Stimulated activated CD4-positive, alpha-beta T cell treated with anti-CD3 and anti-CD28 coated beads, Interleukin-1b, Interleukin-23, amount 100 ng/mL, for 4 hours (primary cell): ENCODE results near the gene INPP5A.
"Not testable (repeated sequence)": the region's sequence is repeated elsewhere in the genome, so short reads cannot be mapped to it uniquely, and the experiment has no call there.

ENCODE experiments used
- DNase-seq, 2 donors: peaks; one replicate each; pipeline ENCODE4 v3.0.0-alpha.2; 2020; ENCODE audit warnings: low read depth in 2 of 2

The INPP5A gene

DNA sequence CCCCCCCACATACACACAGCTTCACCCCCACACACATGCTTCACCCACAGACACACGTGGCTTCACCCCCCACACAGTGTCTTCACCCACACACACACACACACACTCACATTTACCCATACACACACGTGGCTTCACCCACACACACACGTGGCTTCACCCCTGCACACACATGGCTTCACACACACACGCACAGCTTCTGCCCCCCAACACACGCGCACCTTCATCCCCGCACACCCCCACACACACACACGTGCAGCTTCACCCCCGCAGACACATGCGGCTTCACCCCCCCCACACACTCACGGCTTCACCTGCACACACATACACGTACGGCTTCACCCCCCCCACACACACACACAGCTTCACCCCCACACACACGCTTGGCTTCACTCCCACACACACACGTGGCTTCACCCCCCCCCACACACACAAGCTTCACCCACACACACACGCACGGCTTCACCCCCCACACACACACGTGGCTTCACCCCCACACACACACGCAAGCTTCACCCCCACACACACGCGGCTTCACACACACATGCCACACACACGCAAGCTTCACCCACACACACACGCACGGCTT, 165.9 kb downstream of the INPP5A start:
- DNase-seq: no peak

DNA sequence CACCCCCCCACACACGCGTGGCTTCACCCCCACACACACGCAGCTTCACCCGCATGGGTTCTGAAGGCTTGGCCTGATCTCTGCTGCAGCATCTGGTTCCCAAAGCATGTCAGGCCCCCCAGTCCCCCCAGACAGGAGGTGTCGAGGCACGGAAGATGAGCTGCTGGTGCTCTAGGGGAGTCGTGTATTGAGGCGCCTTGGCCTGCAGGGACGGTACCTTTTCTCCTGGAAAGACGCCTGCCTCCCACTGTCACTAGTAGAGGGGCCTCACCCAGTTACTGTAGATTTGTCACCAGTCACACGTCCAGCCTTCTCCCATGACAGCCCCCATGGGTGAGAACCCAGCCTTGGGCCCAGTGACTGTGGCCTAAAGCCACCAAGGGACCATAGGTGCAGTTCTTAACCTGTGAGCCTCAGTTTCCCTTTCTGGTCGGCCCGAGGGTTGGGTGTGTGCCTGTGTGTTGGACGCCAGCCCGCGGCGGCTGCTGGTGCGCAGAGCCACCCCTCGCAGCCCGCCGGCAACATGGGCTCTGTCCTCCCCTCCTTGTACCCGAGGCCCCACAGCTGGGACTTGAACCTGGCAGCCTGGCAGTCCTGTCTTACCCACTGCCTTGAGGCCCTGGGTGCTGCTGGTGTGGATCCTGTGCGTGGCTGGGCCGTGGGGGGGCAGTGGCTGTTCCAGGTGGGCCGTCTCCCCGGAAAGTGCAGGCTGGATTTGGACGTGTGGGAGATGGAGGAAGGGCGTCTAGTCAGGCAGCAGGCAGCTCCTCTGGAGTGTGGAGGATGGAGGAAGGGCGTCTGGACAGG, 166.6 kb downstream of the INPP5A start:
- DNase-seq: no peak

DNA sequence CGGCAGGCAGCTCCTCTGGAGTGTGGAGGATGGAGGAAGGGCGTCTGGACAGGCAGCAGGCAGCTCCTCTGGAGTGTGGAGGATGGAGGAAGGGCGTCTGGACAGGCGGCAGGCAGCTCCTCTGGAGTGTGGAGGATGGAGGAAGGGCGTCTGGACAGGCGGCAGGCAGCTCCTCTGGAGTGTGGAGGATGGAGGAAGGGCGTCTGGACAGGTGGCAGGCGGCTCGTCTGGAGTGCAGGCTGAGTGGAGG, 167.2 kb downstream of the INPP5A start:
- not testable (repeated sequence) for DNase-seq

DNA sequence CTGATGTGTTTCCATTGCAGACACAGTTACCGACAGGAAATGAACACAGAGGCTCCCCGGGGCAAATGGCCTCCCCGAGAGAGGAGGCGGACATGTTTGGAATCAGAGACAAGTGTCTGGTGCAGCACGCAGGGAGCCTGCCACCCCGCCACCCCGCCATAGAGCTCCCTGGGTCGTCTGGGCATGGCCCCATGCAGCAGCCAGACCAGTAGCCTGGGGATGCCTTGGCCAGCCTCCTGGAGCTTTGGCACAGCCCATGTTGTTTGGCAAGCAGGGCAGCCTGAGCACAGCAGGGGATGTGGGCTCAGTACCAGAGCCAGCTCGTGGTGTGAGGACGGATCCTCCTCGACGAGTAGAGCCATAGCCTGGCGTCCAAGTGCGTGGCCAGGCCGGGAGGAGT, 167.6 kb downstream of the INPP5A start:
- no peak for DNase-seq

DNA sequence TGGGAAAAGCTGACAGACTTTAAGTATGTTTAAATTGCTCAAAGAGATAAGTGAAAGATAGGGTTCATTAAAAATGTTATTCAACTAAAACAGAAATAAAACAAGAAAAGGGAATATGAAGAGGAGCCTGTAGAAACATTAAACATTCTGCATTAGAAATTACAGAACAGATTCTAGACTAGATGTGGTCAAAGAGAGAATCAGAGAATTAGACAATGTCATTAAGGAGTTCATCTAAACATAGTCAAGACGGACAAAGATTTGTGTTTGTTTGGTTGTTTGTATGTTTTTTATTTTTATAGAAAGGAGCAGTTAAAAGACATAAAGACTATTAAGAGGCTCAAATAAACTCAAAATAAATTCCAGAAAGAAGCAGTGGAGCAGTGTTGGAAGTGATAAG, 168.4 kb downstream of the INPP5A start:
- DNase-seq: no peak

DNA sequence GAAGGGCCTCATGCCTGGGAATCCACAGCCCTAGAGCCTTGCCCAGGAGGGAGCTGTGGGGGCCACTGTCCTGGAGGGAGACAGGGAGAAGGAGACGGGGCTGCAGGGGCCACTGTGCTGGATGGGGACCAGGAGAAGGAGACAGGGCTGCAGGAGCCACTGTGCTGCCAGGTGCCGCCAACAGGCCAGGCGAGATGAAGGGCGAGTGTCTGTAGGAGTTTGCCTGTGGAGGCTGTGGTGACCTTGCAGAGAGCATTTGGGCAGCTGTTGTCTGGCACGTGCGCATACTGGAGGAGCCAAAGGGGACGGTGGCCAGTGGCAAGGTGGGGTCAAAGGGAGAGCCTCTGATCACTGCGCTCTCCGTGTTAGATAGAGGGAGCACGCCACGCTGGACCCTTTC, 169.1 kb downstream of the INPP5A start:
- DNase-seq: no peak

DNA sequence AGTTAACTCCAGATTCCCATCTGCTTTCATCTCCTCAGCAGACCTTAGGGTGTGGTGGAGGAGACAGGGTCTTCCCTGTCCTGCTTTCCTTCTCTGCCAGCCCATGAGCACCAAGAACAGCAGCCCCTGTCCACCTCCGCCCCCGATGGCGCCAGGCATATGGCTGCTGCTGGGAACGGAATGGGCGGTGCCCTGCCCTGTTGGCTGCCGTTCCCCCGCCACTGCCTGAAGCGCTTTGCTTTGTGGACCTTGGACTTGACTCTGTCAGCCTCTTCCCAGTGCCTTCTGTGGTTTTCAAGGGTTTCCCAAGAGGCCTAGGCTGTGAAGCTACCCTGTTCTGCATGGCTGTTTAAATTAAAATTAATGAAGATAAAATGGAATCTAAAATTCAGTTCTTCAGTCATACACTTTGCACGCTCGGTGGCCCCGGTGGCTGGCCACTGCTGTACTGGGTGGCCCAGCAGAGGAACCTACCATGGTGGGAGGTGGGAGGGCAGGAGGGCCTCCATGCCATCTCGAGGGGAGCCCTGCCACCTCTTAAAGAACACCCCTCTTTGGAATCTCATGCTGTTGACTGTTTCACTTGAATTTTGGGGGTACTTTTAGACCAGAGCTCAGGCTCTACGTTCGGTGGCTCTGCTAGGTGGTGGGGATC, 169.7 kb downstream of the INPP5A start:
- DNase-seq: no peak

DNA sequence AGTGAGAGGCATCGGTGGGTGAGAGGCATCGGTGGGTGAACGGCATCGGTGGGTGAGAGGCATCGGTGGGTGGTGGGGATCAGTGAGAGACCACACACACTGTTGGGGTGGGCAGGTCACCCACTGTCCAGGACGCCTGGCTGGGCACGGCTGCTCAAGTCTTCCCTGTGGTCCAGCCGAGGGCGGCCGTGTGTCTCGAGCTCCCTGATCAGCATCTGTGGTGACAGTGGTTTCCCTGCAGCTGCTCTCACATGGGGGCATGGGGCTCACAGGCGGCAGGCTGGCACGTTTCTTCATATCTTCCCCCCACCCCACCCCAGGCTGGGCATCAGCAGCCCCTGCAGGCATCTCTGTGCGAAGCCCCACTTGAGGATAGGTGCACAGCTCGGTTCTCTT, 170.2 kb downstream of the INPP5A start:
- no peak for DNase-seq

DNA sequence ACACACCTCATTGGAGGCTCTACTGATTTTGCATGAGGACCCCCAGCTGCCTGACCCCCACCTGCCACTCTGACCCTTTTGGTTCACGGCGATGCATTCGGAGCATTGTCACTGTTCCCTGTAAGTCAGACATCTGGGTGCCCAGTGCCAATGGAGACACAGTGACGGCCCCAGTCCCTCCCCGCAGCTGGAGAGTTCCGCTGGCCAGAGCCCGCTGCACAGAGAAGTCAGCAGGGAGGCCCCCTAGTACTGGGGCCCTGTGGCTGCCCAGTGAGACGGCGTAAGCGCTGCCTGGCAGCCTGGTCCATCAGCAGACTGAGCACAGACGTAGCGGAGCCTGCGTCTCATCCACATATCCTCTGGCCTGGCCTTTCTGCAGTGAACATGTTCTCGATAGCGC, 170.9 kb downstream of the INPP5A start:
- DNase-seq: no peak

DNA sequence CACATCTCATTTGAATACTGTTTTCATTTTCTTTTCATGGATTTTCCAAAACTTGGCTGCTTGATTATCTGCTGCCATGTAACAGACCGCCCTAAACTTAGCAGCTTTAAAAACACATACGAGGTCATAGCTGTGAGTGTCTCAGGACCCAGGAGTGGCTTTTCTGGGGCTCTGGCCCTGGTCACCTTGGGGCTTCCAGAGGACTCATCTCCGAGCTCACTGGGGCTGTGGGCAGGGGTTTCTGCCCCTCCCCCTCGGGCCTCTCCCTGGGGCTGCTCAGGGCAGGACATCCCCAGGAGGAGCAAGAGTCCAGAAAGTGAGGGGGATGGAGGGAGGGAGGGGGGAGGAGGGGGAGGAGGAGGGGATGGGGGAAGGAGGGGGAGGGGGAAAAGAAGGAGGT, 171.3 kb downstream of the INPP5A start:
- DNase-seq: no peak

DNA sequence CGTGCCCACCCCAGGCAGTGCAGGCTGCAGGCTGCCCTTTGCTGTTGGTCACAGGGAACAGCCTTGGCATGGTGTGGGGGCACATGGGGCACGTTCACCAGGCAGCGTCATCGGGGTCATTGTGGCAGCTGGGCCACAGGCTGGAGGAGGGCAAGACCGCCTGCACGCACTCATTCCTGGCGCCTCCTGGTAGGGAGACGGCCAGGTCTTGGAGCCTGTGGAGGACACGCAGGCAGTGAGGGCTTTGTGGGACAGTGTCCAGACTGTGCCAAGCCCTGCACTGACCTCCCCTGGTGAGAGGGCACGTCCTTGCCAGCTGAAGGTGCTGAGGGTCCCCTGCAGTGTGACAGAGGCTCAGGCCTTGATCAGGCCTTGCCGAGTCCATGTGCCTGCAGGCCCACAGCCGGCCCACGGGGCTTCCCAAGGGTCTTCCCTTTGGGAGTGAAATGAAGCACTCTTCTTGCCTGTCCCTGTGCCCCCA, 171.9 kb downstream of the INPP5A start:
- no peak for DNase-seq

DNA sequence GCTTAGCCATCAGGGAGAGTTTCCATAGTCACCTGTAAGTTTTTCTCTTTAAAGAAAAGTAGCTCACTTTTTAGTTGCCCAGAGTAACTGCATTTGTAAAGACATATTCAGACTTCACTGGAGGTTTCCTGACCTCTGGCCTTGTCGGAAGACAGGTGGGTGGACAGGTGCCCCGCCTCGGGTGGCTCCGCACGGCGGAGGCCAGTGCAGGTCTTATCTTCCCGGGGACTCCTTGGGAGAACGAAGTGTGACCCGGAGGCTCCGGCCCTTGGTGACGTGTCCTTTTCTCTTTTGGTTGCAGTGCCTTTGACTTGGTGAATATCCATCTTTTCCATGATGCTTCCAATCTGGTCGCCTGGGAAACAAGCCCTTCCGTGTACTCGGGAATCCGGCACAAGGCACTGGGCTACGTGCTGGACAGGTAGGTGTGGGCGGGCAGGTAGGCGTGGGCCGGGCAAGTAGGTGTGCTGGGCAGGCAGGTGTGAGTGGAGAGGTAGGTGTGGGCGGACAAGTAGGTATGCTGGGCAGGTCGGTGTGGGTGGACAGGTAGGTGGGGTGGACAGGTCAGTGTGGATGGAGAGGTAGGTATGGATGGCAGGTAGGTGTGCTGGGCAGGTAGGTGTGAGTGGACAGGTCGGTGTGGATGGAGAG, 172.6 kb downstream of the INPP5A start:
- DNase-seq: no peak

DNA sequence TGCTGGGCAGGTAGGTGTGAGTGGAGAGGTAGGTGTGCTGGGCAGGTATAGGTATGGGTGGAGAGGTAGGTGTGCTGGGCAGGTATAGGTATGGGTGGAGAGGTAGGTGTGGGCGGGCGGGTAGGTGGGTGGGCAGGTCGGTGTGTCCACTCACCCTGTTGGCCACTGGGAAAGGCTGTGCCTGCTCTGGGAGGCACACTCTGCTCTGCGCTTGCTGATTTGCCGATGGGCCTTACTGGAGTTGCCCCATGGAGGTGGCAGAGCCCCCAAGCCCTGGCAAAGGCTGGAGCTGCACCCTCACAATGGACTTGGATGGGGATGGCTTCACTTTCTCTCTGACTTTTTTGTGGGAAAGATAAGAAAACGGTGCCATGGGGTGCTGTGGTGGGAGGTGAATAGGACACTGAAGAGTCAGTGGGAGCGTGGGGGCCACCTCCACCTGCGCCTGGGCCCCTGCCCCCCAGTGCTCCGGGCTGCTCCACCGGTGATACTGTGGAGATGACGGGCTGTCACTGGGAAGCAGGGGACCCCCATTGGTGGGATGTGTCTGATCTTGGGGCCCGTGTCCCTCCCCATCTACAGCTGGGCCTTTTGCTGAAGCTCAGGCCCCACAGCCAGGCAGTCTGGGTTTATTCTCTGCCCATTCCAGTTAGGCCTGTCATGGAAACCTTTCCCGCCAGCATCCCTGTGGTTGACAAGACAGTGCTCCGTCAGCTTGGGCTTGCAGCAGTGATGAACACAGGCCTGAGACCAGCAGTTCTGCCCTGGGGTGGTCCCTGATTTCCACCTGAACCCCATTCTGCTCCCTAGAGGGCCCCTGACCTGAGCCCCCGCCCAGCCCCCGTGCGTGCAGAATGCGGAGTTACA, 173.4 kb downstream of the INPP5A start:
- no peak for DNase-seq

DNA sequence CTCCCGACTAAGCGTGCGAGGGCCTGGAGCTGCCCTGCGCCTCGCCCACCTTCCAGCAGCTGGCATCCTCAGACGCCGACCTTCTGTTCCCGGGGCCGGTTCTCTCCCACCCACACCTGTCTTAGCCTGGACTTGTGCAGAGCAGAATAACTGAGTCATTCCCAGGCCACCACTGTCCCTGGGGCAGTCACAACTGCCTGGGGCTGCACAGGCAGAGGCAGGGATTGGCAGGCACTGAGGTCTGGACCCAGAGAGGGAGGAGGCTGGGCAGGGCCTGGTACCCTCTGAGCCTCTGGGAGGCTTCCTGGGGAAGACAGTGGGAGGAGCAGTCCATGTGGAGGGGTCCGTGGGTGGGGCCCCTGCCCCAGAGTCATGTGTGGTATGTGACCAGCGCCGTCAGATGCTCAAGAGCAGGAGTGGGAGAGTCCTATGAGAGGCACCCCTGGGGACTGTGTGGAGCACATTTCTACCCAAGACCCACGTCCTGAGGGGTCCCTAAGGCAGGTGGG, 174.1 kb downstream of the INPP5A start:
- no peak for DNase-seq

DNA sequence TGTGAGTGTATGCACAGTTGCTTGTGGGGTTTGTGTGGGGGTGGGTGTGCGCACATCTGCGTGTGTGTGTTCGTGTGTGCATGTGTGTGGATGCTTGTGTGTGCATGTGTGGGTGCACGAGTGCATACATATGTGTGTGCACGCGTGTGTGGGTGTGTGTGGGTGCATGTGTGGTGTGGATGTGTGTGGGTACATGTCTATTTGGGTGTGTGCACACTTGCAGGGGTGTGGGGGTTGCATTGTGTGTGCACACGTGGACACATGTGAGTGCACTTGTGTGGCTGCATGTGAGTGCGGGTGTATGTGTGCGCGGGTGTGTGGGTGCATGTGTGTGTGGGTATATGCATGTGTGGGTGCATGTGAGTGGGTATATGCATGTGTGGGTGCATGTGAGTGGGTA, 174.7 kb downstream of the INPP5A start:
- no peak for DNase-seq

DNA sequence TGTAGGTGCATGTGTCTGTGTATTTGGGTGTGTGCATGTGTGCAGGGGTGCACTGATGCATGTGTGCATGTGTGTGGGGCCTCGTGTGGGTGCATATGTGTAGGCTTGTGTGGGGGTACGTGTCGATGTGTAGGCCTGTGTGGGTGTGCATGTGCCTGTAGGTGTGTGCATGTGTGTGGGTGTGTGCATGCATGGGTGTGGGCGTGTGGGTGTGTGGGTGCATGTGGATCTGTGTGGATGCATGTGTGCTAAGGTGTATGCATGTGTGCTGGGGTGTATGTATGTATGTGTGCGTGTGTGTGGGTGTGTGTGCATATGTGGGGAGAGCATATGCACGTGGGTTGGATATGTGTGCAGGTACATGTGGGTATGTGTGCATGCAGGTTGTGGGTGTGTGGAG, 175.2 kb downstream of the INPP5A start:
- no peak for DNase-seq

DNA sequence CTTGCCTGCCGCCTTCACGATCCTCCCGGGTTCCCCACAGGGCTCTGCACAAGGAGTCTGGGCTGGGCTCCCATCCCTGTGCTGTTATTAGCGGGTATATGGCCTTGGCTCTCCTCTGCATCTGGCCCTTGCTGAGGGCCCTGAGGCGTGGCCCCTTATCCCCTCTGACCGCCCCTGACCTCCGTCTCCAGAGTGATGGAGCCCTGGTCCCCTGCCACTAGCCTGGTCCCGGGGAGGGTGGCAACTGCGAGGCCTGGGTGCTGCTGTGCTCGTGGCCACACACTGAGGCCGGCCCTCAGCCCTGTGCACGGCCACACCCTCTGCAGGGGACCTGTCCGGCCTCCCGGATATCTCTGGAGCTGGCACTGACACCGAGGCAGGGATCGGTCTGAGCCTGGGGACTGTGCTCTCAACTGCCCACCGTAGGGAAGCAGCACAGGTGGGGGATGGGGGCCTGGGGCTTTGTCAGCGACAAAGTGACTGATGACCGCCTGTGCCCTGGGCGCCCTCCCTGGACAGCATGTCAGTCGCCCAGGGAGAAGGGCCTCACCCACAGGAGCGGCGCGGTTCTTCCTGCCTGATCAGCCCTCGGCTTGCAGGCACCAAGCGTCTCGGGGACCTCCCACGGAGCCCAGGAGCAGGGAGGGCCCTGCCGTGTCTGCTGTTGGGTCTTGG, 176.0 kb downstream of the INPP5A start:
- no peak for DNase-seq

DNA sequence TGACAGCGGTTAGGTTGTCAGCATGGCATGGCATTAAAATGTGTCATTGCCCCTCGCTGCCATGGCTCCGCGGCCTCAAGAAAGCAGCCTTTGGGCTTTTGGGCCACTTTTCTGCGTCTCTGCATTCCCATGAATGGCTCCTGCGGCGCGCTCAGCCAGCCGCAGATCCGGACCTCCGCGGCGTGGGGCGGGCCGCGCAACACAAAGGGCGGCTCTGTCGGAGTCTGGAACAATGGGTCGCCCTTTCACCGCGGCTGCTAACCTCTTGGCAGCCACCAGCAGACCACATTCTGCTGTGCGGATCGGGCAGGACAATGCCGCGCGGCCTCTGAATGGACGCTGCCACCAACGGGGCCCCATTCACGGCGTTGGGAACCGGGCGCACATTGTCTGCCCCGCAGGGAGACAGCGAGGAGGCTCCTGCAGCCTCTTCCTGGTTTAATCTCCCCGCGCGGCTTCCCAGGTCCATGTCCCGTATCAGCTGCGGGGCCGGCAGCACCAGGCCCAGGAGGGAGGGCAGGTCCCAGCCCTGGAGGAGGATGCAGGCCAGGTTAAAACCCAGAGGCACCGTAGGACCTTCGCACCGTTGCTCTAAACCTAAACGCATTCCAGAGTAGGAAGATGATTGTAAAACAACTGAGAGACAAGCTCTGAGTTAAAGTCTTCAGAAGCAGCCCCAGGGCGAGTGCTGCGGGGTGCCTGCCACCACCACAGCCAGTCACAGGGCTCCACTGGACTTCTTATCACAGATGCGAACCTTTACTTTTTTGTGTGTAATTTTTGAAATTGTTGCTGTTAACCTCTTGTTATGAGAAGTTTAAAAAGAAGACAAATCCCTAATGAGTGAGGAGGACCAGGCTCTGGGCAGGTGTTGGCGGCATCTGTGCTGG, 176.8 kb downstream of the INPP5A start:
- DNase-seq: no peak

DNA sequence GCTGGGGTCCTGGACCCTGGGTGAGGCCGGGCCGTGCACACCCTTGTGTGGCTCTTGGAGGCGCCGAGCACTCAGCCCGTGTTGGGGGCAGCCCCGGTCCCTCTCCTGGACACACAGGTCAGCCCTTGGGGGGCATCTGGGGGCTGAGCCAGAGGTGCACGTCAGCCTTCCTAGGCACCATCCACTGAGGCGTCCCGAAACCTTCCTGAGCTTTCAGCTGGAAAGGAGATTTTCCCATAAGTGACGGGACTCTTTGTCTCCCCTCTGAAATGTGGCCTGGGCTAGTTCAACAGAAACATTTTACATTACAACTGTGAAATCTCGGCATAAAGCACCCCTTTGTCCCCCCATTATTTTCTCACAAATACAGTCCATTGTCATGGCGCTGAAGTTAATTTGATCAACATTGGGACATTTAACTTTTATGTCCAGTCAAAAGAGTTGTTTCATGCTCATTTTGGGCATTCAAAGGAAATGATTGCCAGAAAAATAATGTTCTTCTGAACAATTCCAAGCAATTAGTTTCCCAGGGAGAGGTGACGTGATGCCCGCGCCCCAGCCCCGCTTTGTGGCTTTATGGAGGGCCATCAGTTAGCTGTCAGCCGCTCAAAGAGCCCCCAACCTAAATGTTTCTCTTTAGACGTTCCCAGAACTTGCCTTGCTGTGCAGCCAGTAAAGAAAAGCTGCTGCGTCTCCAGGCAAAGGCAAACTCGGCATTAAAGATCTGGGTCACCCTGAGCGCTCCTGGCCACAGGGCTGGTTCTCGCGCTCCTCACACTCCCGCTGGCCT, 177.6 kb downstream of the INPP5A start:
- no peak for DNase-seq
